ENCODE measurements around the gene SNX25.
A peak's percentile ranks its signal among the peaks of the same experiment; 100 is the strongest.
"Not testable (repeated sequence)": the region's sequence is repeated elsewhere in the genome, so short reads cannot be mapped to it uniquely, and the experiment has no call there.

The SNX25 gene

DNA sequence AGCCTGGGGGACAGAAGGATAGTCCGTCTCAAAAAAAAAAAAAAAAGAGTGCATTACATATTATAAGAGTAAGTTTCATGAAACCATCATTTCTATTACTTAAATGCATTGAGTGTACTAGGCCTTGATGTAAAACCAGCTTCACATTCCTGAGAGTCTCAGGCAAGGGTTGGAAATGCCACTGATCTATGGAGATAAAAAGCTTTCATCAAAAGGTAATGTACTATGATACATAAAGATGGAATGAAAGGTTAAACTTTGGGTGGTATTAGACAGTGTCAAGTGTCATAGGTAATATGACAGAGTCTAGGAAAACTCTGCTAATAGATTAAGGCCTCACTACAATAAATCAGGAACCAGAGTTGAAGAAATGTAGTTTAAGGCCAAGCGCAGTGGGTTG, 13.0 kb upstream of the SNX25 start:
- Histone ChIP-seq H3K4me1 (ENCODE audit: insufficient read depth, low read length) (no peaks in the 10 kb centered on the region), H2AFZ (ENCODE audit: low read depth, low read length) (no peak overlapping the region), H3K36me3 (ENCODE audit: insufficient read depth, low read length) (peaks cover 3% of the 10 kb centered on the region), H3K9me3 (ENCODE audit: low read length) (no peaks in the 10 kb centered on the region), H3K27me3 (ENCODE audit: insufficient read depth, low read length) (no peaks in the 10 kb centered on the region), H3K4me3 (ENCODE audit: low read length) (no peak overlapping the region)

DNA sequence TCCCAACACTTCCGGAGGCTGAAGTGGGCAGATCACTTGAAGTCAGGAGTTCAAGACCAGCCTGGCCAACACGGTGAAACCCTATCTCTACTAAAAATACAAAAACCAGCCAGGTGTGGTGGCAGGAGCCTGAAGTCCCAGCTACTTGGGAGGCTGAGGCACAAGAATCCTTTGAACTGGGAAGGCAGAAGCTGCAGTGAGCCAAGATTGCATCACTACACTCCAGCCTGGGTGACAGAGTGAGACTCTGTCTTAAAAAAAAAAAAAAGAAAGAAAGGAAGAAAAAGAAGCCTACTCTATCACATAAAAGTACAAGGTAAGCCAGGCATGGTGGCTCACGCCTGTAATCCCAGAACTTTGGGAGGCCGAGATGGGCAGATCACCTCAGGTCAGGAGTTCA, 11.2 kb upstream of the SNX25 start:
- not testable (repeated sequence) for H3K4me1 ChIP-seq (ENCODE audit: insufficient read depth, low read length); H3K27me3 ChIP-seq (ENCODE audit: insufficient read depth, low read length); H3K36me3 ChIP-seq (ENCODE audit: insufficient read depth, low read length); H3K9me3 ChIP-seq (ENCODE audit: low read length); H2AFZ ChIP-seq (ENCODE audit: low read depth, low read length); H3K4me3 ChIP-seq (ENCODE audit: low read length)

DNA sequence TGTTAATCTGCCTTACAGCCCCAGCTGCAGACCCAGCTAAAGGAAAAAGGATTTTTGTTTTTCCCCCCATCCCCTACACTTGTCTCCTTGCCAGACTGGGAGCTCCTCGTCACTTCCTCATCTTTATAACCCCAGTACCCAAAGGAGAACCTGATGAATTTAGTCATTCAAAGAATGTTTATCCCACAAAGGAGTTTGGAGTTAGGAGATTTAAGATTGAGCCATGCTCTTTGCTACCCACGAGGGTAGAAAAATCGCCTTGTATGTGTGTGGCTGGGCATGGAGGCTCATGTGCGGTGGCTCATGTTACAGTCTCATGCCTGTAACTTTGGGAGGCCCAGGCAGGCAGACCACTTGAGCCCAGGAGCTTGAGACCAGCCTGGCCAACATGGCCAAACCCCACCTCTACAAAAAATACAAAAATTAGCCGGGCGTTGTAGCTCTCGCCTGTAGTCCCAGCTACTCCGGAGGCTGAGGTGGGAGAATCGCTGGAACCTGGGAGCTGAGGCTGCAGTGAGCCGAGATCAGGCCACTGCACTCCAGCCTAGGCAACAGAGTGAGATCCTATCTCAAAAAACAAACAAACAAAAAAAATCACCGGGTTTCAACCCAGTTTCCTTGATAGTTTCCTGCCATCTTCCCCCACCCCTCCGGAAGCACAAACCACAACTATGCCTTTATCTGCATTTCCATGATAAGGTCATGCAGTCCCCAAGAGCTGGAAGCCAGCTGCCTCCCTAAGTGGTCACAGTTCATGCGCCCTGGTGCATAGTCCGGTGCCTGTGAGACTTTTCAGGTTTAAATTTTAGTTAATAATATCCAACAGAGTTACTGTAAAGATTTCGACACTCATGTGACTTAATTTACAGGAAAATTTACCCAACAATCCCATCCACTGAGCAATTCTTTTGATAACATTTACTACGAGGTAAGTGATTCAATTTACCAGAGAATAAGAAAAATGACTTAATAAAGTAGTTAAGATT, 7.1 kb upstream of the SNX25 start:
- Histone ChIP-seq H3K27me3 (ENCODE audit: insufficient read depth, low read length) (no peaks in the 10 kb centered on the region), H3K9me3 (ENCODE audit: low read length) (no peaks in the 10 kb centered on the region), H2AFZ (ENCODE audit: low read depth, low read length) (no peak overlapping the region), H3K4me1 (ENCODE audit: insufficient read depth, low read length) (peaks cover 9% of the 10 kb centered on the region), H3K4me3 (ENCODE audit: low read length) (peak overlapping the region; percentile 60), H3K36me3 (ENCODE audit: insufficient read depth, low read length) (peaks cover 3% of the 10 kb centered on the region)

DNA sequence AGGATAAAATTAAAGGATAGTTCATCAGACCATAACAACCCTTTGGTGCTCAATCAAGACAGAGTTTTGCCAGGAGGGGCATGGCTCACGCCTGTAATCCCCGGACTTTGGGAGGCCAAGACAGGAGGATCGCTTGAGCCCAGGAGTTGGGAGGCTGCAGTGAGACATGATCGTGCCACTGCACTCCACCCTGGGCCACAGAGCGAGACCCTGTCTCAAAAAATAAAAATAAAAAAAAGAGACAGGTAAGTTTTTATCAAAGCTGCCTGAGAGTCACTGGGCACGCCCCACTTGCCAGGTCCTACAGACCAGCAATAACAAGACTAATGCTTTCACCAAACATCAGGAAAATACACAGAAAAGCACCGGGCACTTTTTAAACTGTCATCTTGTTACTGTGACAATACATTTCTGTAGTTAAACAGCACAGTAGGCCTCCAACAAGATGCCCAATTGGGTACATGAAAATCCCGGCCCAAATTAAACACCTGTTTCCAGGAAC, 6.4 kb upstream of the SNX25 start:
- Histone ChIP-seq H3K4me3 (ENCODE audit: low read length) (peak overlapping the region; percentile 60), H3K4me1 (ENCODE audit: insufficient read depth, low read length) (peaks cover 9% of the 10 kb centered on the region), H3K36me3 (ENCODE audit: insufficient read depth, low read length) (peaks cover 3% of the 10 kb centered on the region), H2AFZ (ENCODE audit: low read depth, low read length) (peak overlapping the region; percentile 96), H3K9me3 (ENCODE audit: low read length) (no peaks in the 10 kb centered on the region), H3K27me3 (ENCODE audit: insufficient read depth, low read length) (no peaks in the 10 kb centered on the region)

DNA sequence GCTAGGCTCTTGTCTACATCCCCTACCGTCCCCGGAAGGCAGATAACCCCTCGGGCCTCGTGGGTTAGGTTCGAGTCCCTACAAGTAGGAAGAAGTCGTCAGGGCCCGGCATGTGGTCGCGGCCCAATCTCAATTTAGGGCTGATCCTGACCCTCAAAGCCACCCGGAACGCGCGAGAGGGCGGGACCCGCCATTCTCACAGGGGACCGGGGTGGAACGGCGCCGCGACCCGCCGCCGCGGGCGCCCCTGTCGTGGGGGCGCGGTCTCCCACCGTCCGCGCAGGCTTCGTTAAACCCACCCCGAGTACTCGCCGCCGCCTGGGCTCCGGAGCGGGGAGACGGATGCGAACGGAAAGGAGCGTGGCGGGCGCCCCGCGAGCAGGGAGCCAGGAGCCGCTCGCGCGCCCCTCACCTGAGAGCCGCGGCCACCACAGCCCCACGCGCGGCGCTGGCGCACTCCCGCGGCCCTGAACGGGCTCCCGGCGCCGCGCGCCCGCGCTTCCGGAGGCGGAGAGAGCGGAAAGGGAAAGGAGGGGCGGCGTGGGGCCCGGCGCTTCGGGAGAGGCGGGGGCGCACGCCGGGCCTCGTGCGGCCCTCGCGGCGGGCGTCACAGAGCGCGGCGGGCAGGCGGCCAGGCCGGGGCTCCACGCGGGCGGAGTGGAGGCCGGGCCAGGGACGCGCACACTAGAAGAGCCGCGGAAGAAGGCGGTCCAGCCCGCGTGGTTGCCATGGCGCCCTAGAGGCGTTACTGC, 5.7 kb upstream of the SNX25 start, which contains the start of gene CFAP97:
Gene CFAP97 (minus strand): TSS at position 515 of the 752 bp plus-strand sequence. CDS start 12,804 bp downstream, outside the sequence.
- H3K4me3 ChIP-seq (ENCODE audit: low read length): peak within 1 kb of the TSS; percentile 60
- H3K36me3 ChIP-seq (ENCODE audit: insufficient read depth, low read length): peaks cover 3% of the 10 kb centered on the region
- no peaks in the 10 kb centered on the region for H3K27me3 ChIP-seq (ENCODE audit: insufficient read depth, low read length)
- H2AFZ ChIP-seq (ENCODE audit: low read depth, low read length): peak within 1 kb of the TSS; percentile 96
- peaks cover 10% of the 10 kb centered on the region for H3K4me1 ChIP-seq (ENCODE audit: insufficient read depth, low read length)
- H3K9me3 ChIP-seq (ENCODE audit: low read length): no peaks in the 10 kb centered on the region

DNA sequence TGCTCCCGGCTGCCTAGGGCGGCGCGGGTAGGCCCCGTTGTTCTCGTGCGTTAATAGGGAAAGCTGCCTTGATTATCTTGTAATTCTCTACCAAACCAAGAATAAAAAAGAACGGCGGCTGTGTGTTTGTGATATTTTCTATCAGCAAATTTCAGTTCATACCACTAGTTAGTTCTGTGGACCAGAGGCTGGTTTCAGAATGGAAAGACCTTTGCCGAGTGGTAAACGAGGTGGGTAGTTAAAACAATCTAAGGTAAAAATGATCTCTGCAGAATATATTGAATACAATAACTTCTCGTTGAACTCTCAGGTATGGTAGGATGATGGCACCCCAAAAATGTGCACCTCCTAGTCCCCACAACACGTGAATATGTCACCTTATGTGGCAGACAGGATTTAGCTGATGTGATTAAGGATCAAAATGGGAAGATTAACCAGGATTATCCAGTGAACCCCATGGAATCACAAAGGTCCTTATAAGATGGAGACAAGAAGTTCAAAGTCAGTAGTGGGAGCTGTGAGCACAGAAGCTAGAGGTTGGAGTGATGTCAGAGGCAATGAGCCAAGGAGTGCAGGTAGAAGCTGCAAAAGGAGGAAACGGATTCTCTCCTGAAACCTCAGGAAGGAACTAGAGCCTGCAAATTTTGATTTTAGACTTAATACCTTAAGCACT, 5.0 kb upstream of the SNX25 start:
- Histone ChIP-seq H3K4me3 (ENCODE audit: low read length) (peak overlapping the region; percentile 60), H3K27me3 (ENCODE audit: insufficient read depth, low read length) (no peaks in the 10 kb centered on the region), H3K9me3 (ENCODE audit: low read length) (no peaks in the 10 kb centered on the region), H3K4me1 (ENCODE audit: insufficient read depth, low read length) (peaks cover 16% of the 10 kb centered on the region), H3K36me3 (ENCODE audit: insufficient read depth, low read length) (peaks cover 3% of the 10 kb centered on the region), H2AFZ (ENCODE audit: low read depth, low read length) (peak overlapping the region; percentile 96)

DNA sequence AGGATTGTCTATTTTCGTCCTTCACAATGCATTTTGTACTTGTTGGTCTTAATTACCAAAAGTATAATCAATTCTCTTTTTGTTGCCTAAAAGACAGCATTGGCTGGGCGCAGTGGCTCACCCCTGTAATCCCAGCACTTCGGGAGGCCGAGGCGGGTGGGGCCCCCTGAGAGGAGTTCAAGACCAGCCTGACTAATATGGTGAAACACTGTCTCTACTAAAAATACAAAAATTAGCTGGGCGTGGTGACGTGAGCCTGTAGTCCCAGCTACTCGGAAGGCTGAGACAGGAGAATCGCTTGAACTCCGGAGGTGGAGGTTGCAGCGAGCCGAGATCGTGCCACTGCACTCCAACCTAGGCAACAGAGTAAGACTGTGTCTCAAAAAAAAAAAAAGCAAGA, 4.3 kb upstream of the SNX25 start:
- not testable (repeated sequence) for H3K27me3 ChIP-seq (ENCODE audit: insufficient read depth, low read length); H2AFZ ChIP-seq (ENCODE audit: low read depth, low read length); H3K9me3 ChIP-seq (ENCODE audit: low read length); H3K36me3 ChIP-seq (ENCODE audit: insufficient read depth, low read length)
- peaks cover 16% of the 10 kb centered on the region for H3K4me1 ChIP-seq (ENCODE audit: insufficient read depth, low read length)
- H3K4me3 ChIP-seq (ENCODE audit: low read length): peak overlapping the region; percentile 60

DNA sequence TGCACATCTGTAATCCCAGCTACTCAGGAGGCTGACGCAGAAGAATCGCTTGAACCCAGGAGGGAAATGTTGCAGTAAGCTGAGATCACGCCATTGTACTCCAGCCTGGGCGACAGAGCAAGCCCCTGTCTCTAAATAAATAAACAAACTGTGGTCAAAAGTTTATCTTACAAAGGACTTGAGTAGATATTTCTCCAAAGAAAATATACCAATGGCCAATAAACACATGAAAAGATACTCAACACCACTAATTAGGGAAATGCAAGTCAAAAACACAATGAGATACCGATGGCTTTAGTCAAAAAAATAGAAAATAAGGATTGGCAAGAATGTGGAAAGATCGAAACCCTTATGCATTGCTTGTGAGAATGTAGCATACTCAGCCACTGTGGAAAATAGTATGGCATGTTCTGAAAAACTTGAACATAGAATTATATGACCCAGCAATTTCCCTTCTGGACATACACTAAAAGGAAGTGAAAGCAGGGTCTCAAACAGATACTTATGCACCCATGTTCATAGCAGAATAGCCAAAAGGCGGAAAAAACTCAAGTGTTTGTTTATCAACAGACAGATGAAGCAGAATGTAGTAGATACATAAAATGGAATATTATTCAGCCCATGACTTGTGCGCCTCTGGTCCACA, 3.6 kb upstream of the SNX25 start:
- H3K36me3 ChIP-seq (ENCODE audit: insufficient read depth, low read length): no peaks in the 10 kb centered on the region
- no peak overlapping the region for H3K4me3 ChIP-seq (ENCODE audit: low read length)
- peaks cover 16% of the 10 kb centered on the region for H3K4me1 ChIP-seq (ENCODE audit: insufficient read depth, low read length)
- no peaks in the 10 kb centered on the region for H3K27me3 ChIP-seq (ENCODE audit: insufficient read depth, low read length)
- no peaks in the 10 kb centered on the region for H3K9me3 ChIP-seq (ENCODE audit: low read length)
- H2AFZ ChIP-seq (ENCODE audit: low read depth, low read length): no peak overlapping the region

DNA sequence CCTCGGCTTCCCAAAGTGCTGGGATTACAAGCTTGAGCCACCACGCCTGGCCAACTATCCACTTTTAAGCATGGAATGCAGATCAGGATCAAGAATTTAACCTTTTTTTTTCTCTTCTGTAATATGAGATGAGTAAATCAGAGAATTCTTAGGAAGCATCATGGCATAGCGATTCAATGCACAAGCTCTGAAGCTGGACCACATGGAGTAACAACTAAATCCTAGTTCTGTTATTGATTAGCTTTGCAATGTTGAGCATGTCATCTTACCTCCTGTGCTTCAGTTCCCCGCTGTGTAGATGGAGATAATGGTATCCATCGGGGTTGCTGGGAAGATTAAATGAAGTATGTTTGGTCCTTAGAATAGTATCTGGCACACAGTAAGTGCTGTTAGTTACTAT, 1.9 kb upstream of the SNX25 start:
- peaks cover 28% of the 10 kb centered on the region for H3K4me1 ChIP-seq (ENCODE audit: insufficient read depth, low read length)
- no peaks in the 10 kb centered on the region for H3K9me3 ChIP-seq (ENCODE audit: low read length)
- no peak overlapping the region for H2AFZ ChIP-seq (ENCODE audit: low read depth, low read length)
- no peak overlapping the region for H3K4me3 ChIP-seq (ENCODE audit: low read length)
- no peaks in the 10 kb centered on the region for H3K36me3 ChIP-seq (ENCODE audit: insufficient read depth, low read length)
- H3K27me3 ChIP-seq (ENCODE audit: insufficient read depth, low read length): no peaks in the 10 kb centered on the region

DNA sequence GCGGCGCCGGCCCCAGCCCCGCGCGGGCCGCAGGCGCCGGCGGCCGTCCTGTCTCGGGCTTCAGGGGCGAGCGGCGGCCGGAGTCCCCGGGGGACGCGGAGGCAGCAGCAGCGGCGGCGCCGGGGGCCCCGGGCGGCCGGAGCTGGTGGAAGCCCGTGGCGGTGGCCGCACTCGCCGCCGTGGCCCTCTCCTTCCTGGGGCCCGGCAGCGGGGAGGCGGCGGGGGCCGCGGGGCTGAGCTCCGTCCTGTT, 379 bp downstream of the SNX25 start:
- not testable (repeated sequence) for H3K27me3 ChIP-seq (ENCODE audit: insufficient read depth, low read length); H3K9me3 ChIP-seq (ENCODE audit: low read length)

DNA sequence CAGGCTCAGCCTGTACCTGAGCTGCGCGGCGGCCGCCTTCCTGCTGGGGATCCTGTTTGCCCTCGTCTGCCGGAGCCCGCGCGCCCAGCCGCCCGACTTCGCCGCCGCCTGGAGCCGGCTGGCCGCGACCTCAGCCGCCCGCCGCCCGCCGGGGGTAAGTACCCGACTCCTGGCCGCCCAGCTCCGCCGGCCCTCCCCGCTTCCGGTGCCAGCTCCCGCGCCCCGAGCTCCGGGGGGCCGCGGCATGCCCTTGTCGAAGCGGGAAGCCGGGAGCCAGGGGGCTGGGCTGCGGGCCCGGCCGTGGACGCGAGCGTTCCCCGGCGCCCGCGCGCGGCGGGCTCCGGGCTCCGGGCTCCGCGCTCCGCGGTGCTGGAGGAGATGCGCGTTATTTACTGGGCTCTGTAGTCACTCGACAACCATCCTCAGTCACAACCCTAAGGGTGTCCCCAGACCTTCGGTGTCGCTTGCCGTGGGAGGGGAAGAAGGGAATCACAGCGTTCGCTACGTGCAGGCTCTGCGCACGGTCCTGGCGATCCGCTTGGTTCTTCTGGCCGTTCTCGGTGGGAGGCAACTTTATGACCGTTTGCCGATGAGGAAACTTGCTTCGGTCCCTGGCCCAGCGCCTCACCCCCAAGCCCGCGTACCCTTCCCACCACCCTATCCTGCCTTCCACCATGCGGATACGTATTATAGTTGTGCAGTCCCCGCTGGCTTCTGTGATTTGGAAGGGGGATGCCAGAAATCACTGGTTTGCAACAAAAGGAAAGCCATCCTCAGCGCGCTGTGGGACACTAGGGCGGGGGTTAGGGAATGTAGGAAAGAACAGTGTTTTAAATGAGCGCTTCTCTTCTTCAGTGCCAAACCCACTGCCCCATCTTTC, 944 bp downstream of the SNX25 start:
- peaks cover 19% of the 10 kb centered on the region for H3K4me1 ChIP-seq (ENCODE audit: insufficient read depth, low read length)
- H2AFZ ChIP-seq (ENCODE audit: low read depth, low read length): peak overlapping the region; percentile 82
- peak overlapping the region; percentile 59 for H3K4me3 ChIP-seq (ENCODE audit: low read length)
- no peaks in the 10 kb centered on the region for H3K9me3 ChIP-seq (ENCODE audit: low read length)
- H3K36me3 ChIP-seq (ENCODE audit: insufficient read depth, low read length): no peaks in the 10 kb centered on the region
- no peaks in the 10 kb centered on the region for H3K27me3 ChIP-seq (ENCODE audit: insufficient read depth, low read length)

More for the DNA sequence above, 379 bp downstream of the SNX25 start:
- H2AFZ ChIP-seq (ENCODE audit: low read depth, low read length): peak overlapping the region; percentile 82
- not testable (repeated sequence) for H3K36me3 ChIP-seq (ENCODE audit: insufficient read depth, low read length)
- peak overlapping the region; percentile 59 for H3K4me3 ChIP-seq (ENCODE audit: low read length)
- peaks cover 21% of the 10 kb centered on the region for H3K4me1 ChIP-seq (ENCODE audit: insufficient read depth, low read length)

DNA sequence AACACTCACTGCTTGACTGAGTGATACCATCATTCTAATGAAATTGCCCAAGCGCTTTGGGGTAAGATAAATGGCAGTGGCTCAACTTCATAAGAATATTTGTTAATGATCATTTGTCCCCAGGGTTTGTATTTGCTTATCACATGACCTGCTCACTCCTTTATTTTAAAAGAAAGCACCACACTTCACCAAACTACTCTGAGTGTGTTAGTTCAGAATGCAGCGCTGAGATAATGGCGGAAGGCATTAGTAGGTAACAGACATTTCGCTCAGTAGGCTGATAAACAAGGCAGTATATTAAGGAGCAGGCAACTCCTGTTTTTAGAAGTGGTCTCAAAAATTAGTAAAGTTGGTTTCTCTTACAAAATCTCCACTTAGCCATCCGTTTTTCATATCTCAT, 1.6 kb downstream of the SNX25 start:
- Histone ChIP-seq H3K27me3 (ENCODE audit: insufficient read depth, low read length) (no peaks in the 10 kb centered on the region), H3K9me3 (ENCODE audit: low read length) (no peaks in the 10 kb centered on the region), H3K4me1 (ENCODE audit: insufficient read depth, low read length) (peaks cover 19% of the 10 kb centered on the region), H3K4me3 (ENCODE audit: low read length) (peak overlapping the region; percentile 59), H2AFZ (ENCODE audit: low read depth, low read length) (peak overlapping the region; percentile 82), H3K36me3 (ENCODE audit: insufficient read depth, low read length) (no peaks in the 10 kb centered on the region)
